Measurements from ENCODE around the gene THRA. TPM values are rescaled to one million over a fixed set of nuclear protein-coding genes. Genes with fewer than 3 reads are reported as not detected.

THRA gene
- total and polyA plus RNA-seq, 2 donors = 9.9 to 14.3 TPM

DNA sequence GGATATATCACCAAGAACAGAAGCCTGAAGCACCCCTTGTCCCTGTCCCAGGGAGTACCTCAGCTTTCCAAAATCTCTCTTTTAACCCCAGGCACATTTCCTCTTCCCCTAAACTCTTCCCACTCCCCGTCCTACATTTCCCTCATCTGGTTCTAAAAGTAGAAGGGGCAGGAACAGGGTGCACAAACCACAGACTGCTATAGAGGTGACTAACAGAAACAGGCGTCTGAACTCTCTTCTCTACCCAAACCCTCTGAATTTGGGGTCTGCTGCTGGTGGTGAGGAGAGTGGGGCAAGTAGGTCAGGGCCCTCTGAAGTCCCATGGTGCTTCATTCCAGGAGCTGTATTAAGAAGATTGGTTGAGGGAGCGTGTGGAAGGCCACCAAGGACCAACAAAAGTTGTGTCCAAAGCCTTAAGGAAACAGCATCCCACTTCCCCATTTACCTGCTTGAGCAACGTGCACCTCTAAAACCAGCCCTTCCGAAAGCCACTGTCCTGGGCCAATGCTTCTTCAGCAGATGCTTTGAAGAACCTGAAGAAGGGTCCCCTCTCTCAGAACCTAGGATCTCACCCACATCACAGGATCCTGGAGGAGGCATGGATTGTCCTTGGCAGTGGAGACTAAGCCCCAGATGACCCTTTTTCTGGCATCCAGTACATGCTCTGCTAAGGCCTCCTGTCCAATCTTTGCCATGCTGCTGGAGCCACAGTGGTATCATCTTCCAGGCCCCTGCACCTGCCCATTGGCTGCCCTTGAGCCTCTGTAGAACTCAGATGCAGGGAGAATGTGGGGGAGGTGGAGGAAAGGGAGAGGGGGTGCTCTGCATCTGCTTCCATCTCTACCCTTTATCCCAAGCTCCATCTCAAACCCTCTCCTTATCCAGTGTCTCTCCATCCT, 43.3 kb downstream of the THRA start:
- Histone ChIP-seq H3K4me3 (ENCODE audit: low read length in 2 of 2) (no peak overlapping the region), H3K27me3 (ENCODE audit: control insufficient read depth in 2 of 2, insufficient read depth in 1 of 2, low read length in 1 of 2) (no peaks in the 10 kb centered on the region), H3K27ac (ENCODE audit: low read depth in 1 of 2, low read length in 1 of 2) (peak overlapping the region; percentile 94 to 95), H3K9me3 (ENCODE audit: control insufficient read depth in 2 of 2, insufficient read depth in 1 of 2, low read length in 1 of 2) (no peaks in the 10 kb centered on the region), H3K36me3 (ENCODE audit: control insufficient read depth in 2 of 2, insufficient read depth in 2 of 2, low read length in 1 of 2) (no peaks in the 10 kb centered on the region), H3K4me1 (ENCODE audit: control insufficient read depth in 2 of 2, insufficient read depth in 2 of 2, low read length in 2 of 2) (peaks cover 73 to 98% of the 10 kb centered on the region in 2 donors)
- peak in 1 of 9 donors; percentile 53 for DNase-seq (ENCODE audit: low read depth in 6 of 9, low spot score in 9 of 9)
- WGBS = 52% methylated on average over 5 of the region's 5 CpGs

DNA sequence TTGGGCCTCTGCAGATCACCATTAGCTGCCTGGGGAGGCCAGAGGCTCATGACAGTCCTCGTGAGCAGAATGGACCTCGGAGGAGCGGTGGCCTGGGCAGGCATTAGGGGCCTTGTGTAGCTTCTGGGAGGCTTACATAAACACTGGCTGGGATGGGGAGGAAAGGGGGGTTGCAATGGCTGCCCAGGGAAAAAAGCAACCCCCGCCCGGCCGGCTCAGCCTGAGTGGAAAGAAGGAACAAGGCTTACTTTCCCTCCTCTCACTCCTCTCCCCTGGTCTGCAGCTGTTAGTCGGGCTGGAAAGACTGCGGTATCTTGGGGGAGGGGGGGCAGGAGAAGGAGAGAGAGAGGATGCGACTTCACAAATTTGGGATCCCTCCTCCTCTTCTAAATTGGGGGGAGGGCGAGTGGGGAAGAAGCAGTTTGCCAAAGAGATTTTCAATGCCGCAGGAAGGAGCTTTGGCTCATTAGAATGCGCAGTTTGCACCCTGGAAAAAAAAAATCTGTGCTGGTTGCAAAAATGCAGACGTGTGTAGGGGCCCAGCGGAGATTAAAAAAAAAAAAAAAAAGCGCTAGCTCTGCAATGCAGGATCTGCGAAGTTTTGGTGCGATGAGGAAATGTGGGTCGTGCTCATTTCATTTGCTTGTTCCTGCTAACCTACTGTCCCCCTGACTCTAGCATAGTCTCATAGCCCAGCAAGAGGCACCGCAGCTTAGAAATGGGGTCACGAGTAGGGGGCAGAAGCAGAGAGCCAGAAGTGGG, 44.2 kb downstream of the THRA start:
- Histone ChIP-seq H3K36me3 (ENCODE audit: control insufficient read depth in 2 of 2, insufficient read depth in 2 of 2, low read length in 1 of 2) (no peaks in the 10 kb centered on the region), H3K27me3 (ENCODE audit: control insufficient read depth in 2 of 2, insufficient read depth in 1 of 2, low read length in 1 of 2) (no peaks in the 10 kb centered on the region), H3K4me1 (ENCODE audit: control insufficient read depth in 2 of 2, insufficient read depth in 2 of 2, low read length in 2 of 2) (peaks cover 75 to 98% of the 10 kb centered on the region in 2 donors), H3K27ac (ENCODE audit: low read depth in 1 of 2, low read length in 1 of 2) (peak overlapping the region; percentile 94 to 95), H3K4me3 (ENCODE audit: low read length in 2 of 2) (no peak overlapping the region), H3K9me3 (ENCODE audit: control insufficient read depth in 2 of 2, insufficient read depth in 1 of 2, low read length in 1 of 2) (no peaks in the 10 kb centered on the region)
- DNase-seq (ENCODE audit: low read depth in 6 of 9, low spot score in 9 of 9) = peak in 2 of 9 donors; percentile 60 to 80
- 58% methylated on average over 20 of the region's 20 CpGs for WGBS

DNA sequence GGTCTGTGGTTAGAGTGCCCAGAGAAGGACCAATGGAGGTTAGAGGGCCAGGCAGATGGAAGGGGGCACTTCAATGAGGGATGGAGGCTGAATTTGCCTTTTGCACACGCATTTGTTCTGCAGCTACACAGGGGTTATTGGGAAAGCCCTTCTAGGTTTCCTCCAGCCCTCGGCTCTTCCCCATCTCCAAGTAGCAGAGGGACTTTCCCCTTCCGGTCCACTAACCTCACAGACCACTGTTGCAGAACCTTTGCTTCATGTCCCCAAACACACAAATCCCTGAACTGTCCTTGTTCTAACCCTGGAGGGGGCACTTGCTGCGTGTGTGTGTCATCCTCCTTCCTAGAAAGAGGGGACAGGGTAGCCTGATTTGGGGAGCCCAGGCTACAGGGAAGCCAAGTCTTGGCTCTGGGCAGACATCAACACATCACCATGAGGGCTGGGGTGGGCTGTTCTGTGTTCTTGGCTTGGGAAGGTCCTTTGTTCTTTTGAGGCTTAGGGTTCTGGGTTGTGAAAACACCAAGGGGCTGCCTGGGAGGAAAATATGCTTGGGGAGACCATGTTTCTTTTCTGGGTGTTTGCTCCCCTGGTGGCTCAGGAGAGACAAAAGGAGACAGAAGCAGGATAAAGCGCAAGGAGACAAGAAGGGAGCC, 44.9 kb downstream of the THRA start:
- WGBS = 49% methylated on average over 5 of the region's 5 CpGs
- no peaks in the 10 kb centered on the region for H3K27me3 ChIP-seq (ENCODE audit: control insufficient read depth in 2 of 2, insufficient read depth in 1 of 2, low read length in 1 of 2)
- H3K27ac ChIP-seq (ENCODE audit: low read depth in 1 of 2, low read length in 1 of 2) = peak overlapping the region; percentile 94 to 95
- no peak overlapping the region for H3K4me3 ChIP-seq (ENCODE audit: low read length in 2 of 2)
- peaks cover 79 to 100% of the 10 kb centered on the region in 2 donors for H3K4me1 ChIP-seq (ENCODE audit: control insufficient read depth in 2 of 2, insufficient read depth in 2 of 2, low read length in 2 of 2)
- H3K9me3 ChIP-seq (ENCODE audit: control insufficient read depth in 2 of 2, insufficient read depth in 1 of 2, low read length in 1 of 2) = no peaks in the 10 kb centered on the region
- no peaks in the 10 kb centered on the region for H3K36me3 ChIP-seq (ENCODE audit: control insufficient read depth in 2 of 2, insufficient read depth in 2 of 2, low read length in 1 of 2)
- DNase-seq (ENCODE audit: low read depth in 6 of 9, low spot score in 9 of 9) = peak in 1 of 9 donors; percentile 67

DNA sequence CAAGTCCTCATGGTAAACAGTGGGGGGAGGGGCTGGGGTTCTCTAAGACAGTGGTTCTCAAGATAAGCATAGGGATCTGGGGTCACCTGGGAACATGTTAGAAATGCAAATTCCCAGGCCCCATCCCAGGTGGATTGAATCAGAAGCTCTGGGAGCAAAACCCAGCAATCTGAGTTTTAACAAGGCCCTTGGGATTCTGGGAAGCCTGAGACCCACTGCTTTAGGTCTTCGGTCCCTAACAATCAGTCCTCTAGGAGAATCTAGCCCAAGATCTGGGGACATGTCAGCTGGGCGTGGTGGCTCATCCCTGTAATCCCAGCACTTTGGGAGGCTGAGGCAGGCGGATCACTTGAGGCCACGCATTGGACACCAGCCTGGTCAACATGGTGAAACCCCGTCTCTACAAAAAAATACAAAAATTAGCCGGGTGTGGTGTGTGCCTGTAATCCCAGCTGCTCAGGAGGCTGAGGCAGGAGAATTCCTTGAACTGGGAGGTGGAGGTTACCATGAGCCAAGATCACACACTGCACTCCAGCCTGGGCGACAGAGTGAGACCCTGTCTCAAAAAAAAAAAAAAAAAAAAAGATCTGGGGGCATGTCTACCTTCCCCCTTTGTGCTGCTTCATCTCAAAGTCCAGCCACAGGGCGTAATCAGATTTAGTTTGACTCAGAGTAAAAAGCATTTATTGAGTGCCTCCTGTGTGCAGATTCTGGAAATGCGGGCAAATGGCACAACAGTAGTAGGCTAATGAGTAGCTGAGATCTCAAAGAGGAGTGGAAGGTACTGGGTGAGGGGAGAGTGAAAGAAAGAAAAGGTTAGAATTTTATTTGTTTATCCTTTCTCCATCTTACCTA, 46.4 kb downstream of the THRA start:
- Histone ChIP-seq H3K27ac (ENCODE audit: low read depth in 1 of 2, low read length in 1 of 2) (peak overlapping the region; percentile 46 to 94), H3K36me3 (ENCODE audit: control insufficient read depth in 2 of 2, insufficient read depth in 2 of 2, low read length in 1 of 2) (no peaks in the 10 kb centered on the region), H3K27me3 (ENCODE audit: control insufficient read depth in 2 of 2, insufficient read depth in 1 of 2, low read length in 1 of 2) (no peaks in the 10 kb centered on the region), H3K9me3 (ENCODE audit: control insufficient read depth in 2 of 2, insufficient read depth in 1 of 2, low read length in 1 of 2) (no peaks in the 10 kb centered on the region), H3K4me3 (ENCODE audit: low read length in 2 of 2) (no peak overlapping the region), H3K4me1 (ENCODE audit: control insufficient read depth in 2 of 2, insufficient read depth in 2 of 2, low read length in 2 of 2) (peaks cover 74 to 99% of the 10 kb centered on the region in 2 donors)
- WGBS = 98% methylated on average over 9 of the region's 9 CpGs
- peak in 1 of 9 donors; percentile 52 for DNase-seq (ENCODE audit: low read depth in 6 of 9, low spot score in 9 of 9)

DNA sequence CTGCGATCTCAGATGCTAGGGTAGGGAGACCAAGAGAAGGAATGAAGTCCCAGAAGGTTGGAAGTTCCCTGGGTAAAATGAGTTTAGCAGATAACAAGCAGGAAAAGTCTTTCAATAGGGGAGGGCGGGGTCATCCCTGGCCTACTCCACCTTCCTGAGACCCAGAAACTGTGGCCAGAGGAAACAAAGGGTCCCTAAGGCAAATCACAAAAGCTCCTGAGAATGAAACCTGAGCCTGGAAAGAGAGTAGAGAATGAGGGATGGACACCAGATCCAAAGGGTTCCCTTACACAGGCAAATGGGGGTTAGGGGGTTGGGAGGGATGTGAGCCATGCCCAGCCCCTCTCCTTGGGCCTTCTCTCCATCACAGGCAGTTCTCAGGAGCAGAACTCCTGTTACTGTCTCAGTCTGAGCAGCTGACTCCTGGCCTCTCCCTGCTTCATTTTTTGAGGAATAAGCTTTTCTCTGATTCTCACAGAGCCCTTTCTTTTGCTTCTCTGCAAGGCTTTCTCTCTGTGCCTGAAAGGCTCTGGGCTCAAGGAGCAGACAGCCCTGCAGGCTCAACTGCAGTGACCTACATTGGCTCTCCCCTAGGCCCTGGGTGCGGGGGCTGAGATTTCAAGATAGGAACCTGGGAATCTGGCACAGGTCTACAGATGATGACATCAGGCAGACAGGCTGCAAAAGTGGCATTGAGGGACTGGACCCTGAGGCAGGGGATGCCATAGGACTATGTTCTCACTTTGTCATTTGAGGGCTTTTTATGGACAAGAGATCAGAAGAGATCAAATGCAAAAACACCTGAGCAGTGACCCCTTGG, 47.5 kb downstream of the THRA start:
- peak in 1 of 9 donors; percentile 33 for DNase-seq (ENCODE audit: low read depth in 6 of 9, low spot score in 9 of 9)
- Histone ChIP-seq H3K27me3 (ENCODE audit: control insufficient read depth in 2 of 2, insufficient read depth in 1 of 2, low read length in 1 of 2) (no peaks in the 10 kb centered on the region), H3K4me1 (ENCODE audit: control insufficient read depth in 2 of 2, insufficient read depth in 2 of 2, low read length in 2 of 2) (peaks cover 64 to 94% of the 10 kb centered on the region in 2 donors), H3K4me3 (ENCODE audit: low read length in 2 of 2) (no peak overlapping the region), H3K36me3 (ENCODE audit: control insufficient read depth in 2 of 2, insufficient read depth in 2 of 2, low read length in 1 of 2) (no peaks in the 10 kb centered on the region), H3K9me3 (ENCODE audit: control insufficient read depth in 2 of 2, insufficient read depth in 1 of 2, low read length in 1 of 2) (no peaks in the 10 kb centered on the region), H3K27ac (ENCODE audit: low read depth in 1 of 2, low read length in 1 of 2) (peak overlapping the region; percentile 8 to 74)
- WGBS = 94% methylated on average over 3 of the region's 3 CpGs

DNA sequence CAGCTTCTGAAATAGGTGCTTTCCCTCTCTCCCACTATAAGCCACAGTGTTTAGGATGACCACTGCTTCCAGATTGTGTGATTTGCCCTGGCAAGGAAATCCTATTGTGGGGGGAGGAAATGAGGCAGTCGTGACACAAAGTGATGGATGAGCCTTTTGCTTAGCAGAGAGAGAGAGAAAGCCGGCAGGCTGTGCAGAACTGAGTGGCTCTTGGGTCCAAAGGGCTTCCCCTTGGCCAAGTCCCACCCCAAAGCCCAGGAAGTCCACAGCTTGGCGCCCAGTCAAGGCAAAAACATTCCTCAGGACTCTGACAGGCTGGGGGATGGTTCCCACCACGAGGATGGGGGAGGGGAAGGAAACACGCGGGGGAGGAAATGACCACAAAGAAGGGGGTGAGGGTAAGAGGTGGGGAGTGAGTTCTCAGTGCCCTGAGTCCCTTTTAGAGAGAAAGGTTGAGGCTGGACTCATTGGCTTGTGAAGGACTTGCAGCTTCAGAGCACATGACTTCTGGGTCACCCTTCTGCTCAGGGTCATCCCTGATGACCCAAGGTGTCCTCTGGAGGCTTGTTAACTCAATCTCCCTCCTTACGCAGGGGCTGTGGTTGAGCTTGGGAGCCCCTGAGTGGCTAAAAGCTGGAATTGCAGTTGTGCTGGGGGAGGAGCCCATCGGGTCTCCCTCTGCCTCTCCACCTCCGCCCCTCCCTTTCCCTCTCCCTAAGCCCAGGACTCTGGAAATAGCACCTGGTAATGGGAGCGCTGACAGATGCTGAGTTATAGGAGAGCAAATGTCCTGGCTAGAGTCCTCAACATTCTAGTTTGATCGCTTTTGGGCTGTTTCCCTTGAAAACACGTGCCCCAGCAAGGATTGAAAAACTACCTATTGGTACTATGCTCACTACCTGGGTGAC, 48.7 kb downstream of the THRA start:
- Histone ChIP-seq H3K36me3 (ENCODE audit: control insufficient read depth in 2 of 2, insufficient read depth in 2 of 2, low read length in 1 of 2) (no peaks in the 10 kb centered on the region), H3K9me3 (ENCODE audit: control insufficient read depth in 2 of 2, insufficient read depth in 1 of 2, low read length in 1 of 2) (no peaks in the 10 kb centered on the region), H3K27ac (ENCODE audit: low read depth in 1 of 2, low read length in 1 of 2) (peak overlapping the region; percentile 74 to 78), H3K4me1 (ENCODE audit: control insufficient read depth in 2 of 2, insufficient read depth in 2 of 2, low read length in 2 of 2) (peaks cover 52 to 94% of the 10 kb centered on the region in 2 donors), H3K4me3 (ENCODE audit: low read length in 2 of 2) (no peak overlapping the region), H3K27me3 (ENCODE audit: control insufficient read depth in 2 of 2, insufficient read depth in 1 of 2, low read length in 1 of 2) (no peaks in the 10 kb centered on the region)
- WGBS = 4% methylated on average over 12 of the region's 12 CpGs
- DNase-seq (ENCODE audit: low read depth in 6 of 9, low spot score in 9 of 9) = peak in 6 of 9 donors; percentile 68 to 92 (median 79)

DNA sequence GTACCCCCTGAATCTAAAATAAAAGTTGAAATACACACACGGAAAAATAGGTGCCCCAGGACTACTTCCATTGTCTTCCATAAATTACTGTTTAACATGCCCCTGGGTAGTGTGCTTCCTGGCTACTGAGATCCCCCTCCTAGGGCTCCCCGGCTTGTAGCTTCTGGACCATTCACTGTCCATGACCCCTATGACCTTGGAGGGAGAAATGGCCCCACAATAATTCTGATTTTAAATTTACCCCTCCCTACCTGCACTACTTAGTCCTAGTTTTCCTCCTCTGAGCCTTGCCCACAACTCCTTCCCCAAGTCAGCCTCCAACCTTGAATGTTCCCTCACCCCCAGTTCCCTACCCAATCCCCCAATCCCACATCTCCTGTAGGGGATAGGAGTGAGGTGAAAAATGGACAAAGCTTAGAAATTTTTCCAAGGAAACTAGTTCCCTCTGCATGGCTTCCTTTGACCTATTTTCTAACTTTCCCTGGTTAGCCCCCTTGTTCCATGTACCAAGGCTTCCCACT, 49.5 kb downstream of the THRA start:
- Histone ChIP-seq H3K4me3 (ENCODE audit: low read length in 2 of 2) (no peak overlapping the region), H3K36me3 (ENCODE audit: control insufficient read depth in 2 of 2, insufficient read depth in 2 of 2, low read length in 1 of 2) (no peaks in the 10 kb centered on the region), H3K9me3 (ENCODE audit: control insufficient read depth in 2 of 2, insufficient read depth in 1 of 2, low read length in 1 of 2) (no peaks in the 10 kb centered on the region), H3K4me1 (ENCODE audit: control insufficient read depth in 2 of 2, insufficient read depth in 2 of 2, low read length in 2 of 2) (peaks cover 44 to 90% of the 10 kb centered on the region in 2 donors), H3K27ac (ENCODE audit: low read depth in 1 of 2, low read length in 1 of 2) (peak overlapping the region; percentile 71 to 74), H3K27me3 (ENCODE audit: control insufficient read depth in 2 of 2, insufficient read depth in 1 of 2, low read length in 1 of 2) (no peaks in the 10 kb centered on the region)
- 49% methylated on average over 2 of the region's 2 CpGs for WGBS
- no peak for DNase-seq (ENCODE audit: low read depth in 6 of 9, low spot score in 9 of 9)
